Right forelimb (tissue), 1 donor: ENCODE results near the gene FOSB.
"Not testable (repeated sequence)": the region's sequence is repeated elsewhere in the genome, so short reads cannot be mapped to it uniquely, and the experiment has no call there.

Experiments
- DNase-seq: peaks from one replicate; pipeline ENCODE4 v3.0.0-alpha.2; 2018

FOSB gene

GRCh38 chr19:45506989-45507871 lies 39.4 kb downstream of the FOSB start, which contains the start of gene VASP:
Gene VASP, plus strand, starts transcription at chr19:45507479. Its CDS starts 293 bp downstream, at chr19:45507772.
- peak; percentile 89 for DNase-seq

GRCh38 chr19:45507872-45508416 lies 40.1 kb downstream of the FOSB start:
- DNase-seq, result no peak

- no peak for DNase-seq
Observed at GRCh38 chr19:45508417-45508860, 40.6 kb downstream of the FOSB start.

- DNase-seq, result peak; percentile 70
Observed at GRCh38 chr19:45508861-45509691, 41.3 kb downstream of the FOSB start.

GRCh38 chr19:45509692-45510015 lies 41.9 kb downstream of the FOSB start:
- no peak for DNase-seq

- DNase-seq, result not testable (repeated sequence)
Observed at GRCh38 chr19:45510352-45510751, 42.6 kb downstream of the FOSB start.

- DNase-seq, result no peak
Observed at GRCh38 chr19:45511074-45511473, 43.3 kb downstream of the FOSB start.

- no peak for DNase-seq
Observed at GRCh38 chr19:45512881-45513483, 45.2 kb downstream of the FOSB start.

GRCh38 chr19:45514376-45515051 lies 46.7 kb downstream of the FOSB start:
- no peak for DNase-seq

GRCh38 chr19:45515081-45515624 lies 47.4 kb downstream of the FOSB start:
- DNase-seq, result no peak

GRCh38 chr19:45515807-45516401 lies 48.1 kb downstream of the FOSB start:
- DNase-seq, result no peak

GRCh38 chr19:45517238-45517637 lies 49.4 kb downstream of the FOSB start:
- DNase-seq, result no peak

- no peak for DNase-seq
Observed at GRCh38 chr19:45517641-45518468, 50.1 kb downstream of the FOSB start.

GRCh38 chr19:45518469-45518826 lies 50.7 kb downstream of the FOSB start:
- no peak for DNase-seq

GRCh38 chr19:45522010-45522941 lies 54.5 kb downstream of the FOSB start:
- DNase-seq, result no peak

- peak; percentile 84 for DNase-seq
Observed at GRCh38 chr19:45523642-45524256, 56.0 kb downstream of the FOSB start.

GRCh38 chr19:45524575-45525129 lies 56.9 kb downstream of the FOSB start:
- no peak for DNase-seq
